Gastroesophageal sphincter (tissue), 4 donors: ENCODE measurements around the gene PTPRF. TPM values are rescaled to one million over a fixed set of nuclear protein-coding genes. Genes with fewer than 3 reads are reported as not detected.

ENCODE experiments used
- ATAC-seq: fragments of 150-250 bp; one replicate; pipeline ENCODE4 v1.9.1; 2016; ENCODE audit warnings: mild to moderate bottlenecking, moderate library complexity
- H3K27ac ChIP-seq, 4 donors: fragments of 200-600 bp; sonication (generic) in 3 of 4; 1 replicate in 3 of 4; 2 replicates in 1 of 4; pipeline ENCODE4 v1.5.1; 2016 to 2019
- H3K27me3 ChIP-seq: fragments of 200-600 bp; sonication (generic); one replicate; pipeline ENCODE4 v1.5.1; 2019
- H3K36me3 ChIP-seq, 2 donors: fragments of 200-600 bp; sonication (generic); one replicate each; pipeline ENCODE4 v1.5.1; 2019; ENCODE audit warnings: control low read depth in 1 of 2
- H3K4me1 ChIP-seq, 3 donors: fragments of 200-600 bp; sonication (generic); 1 replicate in 2 of 3; 2 replicates in 1 of 3; pipeline ENCODE4 v1.5.1; 2016 to 2019; ENCODE audit warnings: control low read depth in 2 of 3
- H3K4me3 ChIP-seq, 2 donors: fragments of 200-600 bp; sonication (generic); one replicate each; pipeline ENCODE4 v1.5.1; 2019; ENCODE audit warnings: mild to moderate bottlenecking in 1 of 2, moderate library complexity in 1 of 2
- H3K9me3 ChIP-seq, 3 donors: fragments of 200-600 bp; sonication (generic); one replicate each; pipeline ENCODE4 v1.5.1; 2017 to 2019; ENCODE audit warnings: control low read depth in 2 of 3
- CTCF ChIP-seq, 4 experiments: fragments of 200-600 bp in 2 of 4; fragments of 450-650 bp in 2 of 4; sonication (generic) in 1 of 4; IDR thresholded peaks; one replicate each; pipeline ENCODE4 v1.5.1; 2017 to 2019; ENCODE audit warnings: antibody characterized with exemption in 4 of 4, mild to moderate bottlenecking in 2 of 4, moderate library complexity in 2 of 4
- EP300 ChIP-seq: sonication (generic); formaldehyde crosslinking; IDR thresholded peaks from one replicate; pipeline ENCODE4 v1.6.1; 2017; ENCODE audit warnings: antibody characterized with exemption, mild to moderate bottlenecking
- POLR2A ChIP-seq, 2 donors: fragments of 450-650 bp; IDR thresholded peaks; one replicate each; pipeline ENCODE4 v1.6.1; 2017; ENCODE audit warnings: antibody characterized with exemption in 2 of 2, mild to moderate bottlenecking in 2 of 2, moderate library complexity in 1 of 2
- POLR2AphosphoS5 ChIP-seq: sonication (generic); formaldehyde crosslinking; IDR thresholded peaks from one replicate; pipeline ENCODE4 v1.6.1; 2017; ENCODE audit warnings: antibody characterized with exemption
- WGBS, 2 donors: methylation state at CpG; one replicate each; pipeline ENCODE4 v1.1.5; 2018; ENCODE audit warnings: low coverage in 1 of 2; 5-methylcytosine and 5-hydroxymethylcytosine counted together
- total RNA-seq, 4 donors: library from RNA; depleted of rRNA; stranded (reverse); fragments of >200 nt; gene quantifications; one replicate each; pipeline ENCODE4 v1.1.0, GENCODE V29; 2016

PTPRF gene
- total RNA-seq, 4 donors from 2014 or later: 55.8 to 80.4 (median 60.8) TPM

GRCh38 chr1:43604192-43604591 is 73.5 kb downstream of the PTPRF start:
- H3K9me3 ChIP-seq: no peaks in the 10 kb centered on the region
- H3K27ac ChIP-seq: no peak overlapping the region
- H3K36me3 ChIP-seq: peaks cover 0 to 96% of the 10 kb centered on the region in 2 donors
- TF ChIP-seq CTCF (IDR thresholded peaks at IDR 0.05) (no peak), POLR2A (IDR thresholded peaks at IDR 0.05) (no peak), EP300 (no peak), POLR2AphosphoS5 (no peak)
- no peak overlapping the region for H3K4me3 ChIP-seq
- no peaks in the 10 kb centered on the region for H3K4me1 ChIP-seq
- 96 to 100% methylated on average over 1 to 5 of the region's 5 CpGs for WGBS, 2 donors
- H3K27me3 ChIP-seq: no peaks in the 10 kb centered on the region
- no peak for ATAC-seq

- 91% methylated on average over 9 of the region's 18 CpGs; no CpG with 5 or more reads in 1 of the 2 donors for WGBS, 2 donors
- Histone ChIP-seq H3K36me3 (peaks cover 0 to 96% of the 10 kb centered on the region in 2 donors), H3K4me3 (no peak overlapping the region), H3K27me3 (no peaks in the 10 kb centered on the region), H3K27ac (no peak overlapping the region), H3K4me1 (no peaks in the 10 kb centered on the region), H3K9me3 (no peaks in the 10 kb centered on the region)
- TF ChIP-seq EP300 (no peak), POLR2AphosphoS5 (no peak), POLR2A (IDR thresholded peaks at IDR 0.05) (no peak), CTCF (IDR thresholded peaks at IDR 0.05) (no peak)
- no peak for ATAC-seq
Observed at GRCh38 chr1:43605157-43605556, 74.5 kb downstream of the PTPRF start.

GRCh38 chr1:43605766-43606165 is 75.1 kb downstream of the PTPRF start:
- Histone ChIP-seq H3K27ac (no peak overlapping the region), H3K36me3 (peaks cover 0 to 99% of the 10 kb centered on the region in 2 donors), H3K4me1 (no peaks in the 10 kb centered on the region), H3K4me3 (no peak overlapping the region), H3K9me3 (no peaks in the 10 kb centered on the region), H3K27me3 (no peaks in the 10 kb centered on the region)
- TF ChIP-seq EP300 (no peak), POLR2A (IDR thresholded peaks at IDR 0.05) (no peak), CTCF (IDR thresholded peaks at IDR 0.05) (no peak), POLR2AphosphoS5 (no peak)
- 100% methylated on average over 1 of the region's 7 CpGs for WGBS, 2 donors
- ATAC-seq: no peak

- TF ChIP-seq CTCF (IDR thresholded peaks at IDR 0.05) (no peak), EP300 (no peak), POLR2AphosphoS5 (no peak), POLR2A (IDR thresholded peaks at IDR 0.05) (no peak)
- Histone ChIP-seq H3K27ac (no peak overlapping the region), H3K4me1 (no peaks in the 10 kb centered on the region), H3K36me3 (peaks cover 0 to 97% of the 10 kb centered on the region in 2 donors), H3K4me3 (no peak overlapping the region), H3K27me3 (no peaks in the 10 kb centered on the region), H3K9me3 (no peaks in the 10 kb centered on the region)
- ATAC-seq: no peak
- no CpG with 5 or more reads among the region's 13 CpGs for WGBS, 2 donors
Observed at GRCh38 chr1:43606624-43607023, 75.9 kb downstream of the PTPRF start.

GRCh38 chr1:43608827-43609226 is 78.1 kb downstream of the PTPRF start:
- no peak for TF ChIP-seq POLR2AphosphoS5
- TF ChIP-seq CTCF (IDR thresholded peaks at IDR 0.05): no peak
- no peak for TF ChIP-seq POLR2A (IDR thresholded peaks at IDR 0.05)
- TF ChIP-seq EP300: no peak
- WGBS, 2 donors: 88% methylated on average over 5 of the region's 5 CpGs; no CpG with 5 or more reads in 1 of the 2 donors
- no peaks in the 10 kb centered on the region for H3K4me1 ChIP-seq
- no peak overlapping the region for H3K27ac ChIP-seq
- H3K9me3 ChIP-seq: no peaks in the 10 kb centered on the region
- H3K36me3 ChIP-seq: peaks cover 0 to 92% of the 10 kb centered on the region in 2 donors
- no peak for ATAC-seq
- H3K27me3 ChIP-seq: no peaks in the 10 kb centered on the region
- no peak overlapping the region for H3K4me3 ChIP-seq
